Stimulated activated CD8-positive, alpha-beta memory T cell treated with anti-CD3 and anti-CD28 coated beads, Interleukin-7, amount 100 ng/mL, for 48 hours (primary cell): ENCODE measurements around the gene FHOD1.

Experiments used
- DNase-seq, 2 donors: peaks; one replicate each; pipeline ENCODE4 v3.0.0-alpha.2; 2020; ENCODE audit warnings: low read depth in 1 of 2; ENCODE audit errors: extremely low read depth in 1 of 2

Gene FHOD1

GRCh38 chr16:67179421-67180080 is 67.7 kb downstream of the FHOD1 start:
- no peak for DNase-seq
